HG03097 (cell line): Measurements from ENCODE around the gene PRKAA1.

ENCODE experiments used
- ATAC-seq: cut with Tn5 transposase; IDR thresholded peaks from one replicate; pipeline ENCODE4 v1.9.1; 2021; ENCODE audit not compliant: unreplicated experiment, low FRiP score

Gene PRKAA1

DNA sequence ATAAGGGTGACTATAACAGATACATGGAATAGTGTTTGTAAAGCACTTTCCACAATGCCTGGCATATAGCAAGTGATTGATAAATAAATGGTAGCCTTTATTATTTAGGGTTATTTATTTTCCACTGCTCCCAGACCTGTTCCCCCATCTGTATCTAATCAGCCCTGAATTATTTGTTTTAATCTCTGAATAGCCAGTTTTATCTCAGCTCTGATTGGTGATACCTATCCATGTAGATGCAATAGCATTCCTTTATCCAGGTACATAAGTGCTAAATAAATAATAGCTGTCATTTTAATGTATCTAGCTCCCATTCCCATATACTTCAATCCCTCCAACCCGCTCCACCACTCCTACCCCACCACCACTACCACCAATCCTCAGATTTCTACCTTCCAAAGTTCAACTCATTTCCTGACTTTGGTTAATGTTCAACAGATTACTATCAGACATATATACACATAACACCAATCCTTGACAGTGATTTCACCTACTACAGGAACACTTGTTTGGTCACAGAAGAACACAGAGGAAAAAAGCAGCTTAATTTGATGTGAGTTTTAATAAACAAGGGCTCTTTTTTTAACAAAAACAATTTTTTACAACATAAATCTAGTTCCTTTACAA lies 14.0 kb downstream of the PRKAA1 start:
- ATAC-seq: no peak

DNA sequence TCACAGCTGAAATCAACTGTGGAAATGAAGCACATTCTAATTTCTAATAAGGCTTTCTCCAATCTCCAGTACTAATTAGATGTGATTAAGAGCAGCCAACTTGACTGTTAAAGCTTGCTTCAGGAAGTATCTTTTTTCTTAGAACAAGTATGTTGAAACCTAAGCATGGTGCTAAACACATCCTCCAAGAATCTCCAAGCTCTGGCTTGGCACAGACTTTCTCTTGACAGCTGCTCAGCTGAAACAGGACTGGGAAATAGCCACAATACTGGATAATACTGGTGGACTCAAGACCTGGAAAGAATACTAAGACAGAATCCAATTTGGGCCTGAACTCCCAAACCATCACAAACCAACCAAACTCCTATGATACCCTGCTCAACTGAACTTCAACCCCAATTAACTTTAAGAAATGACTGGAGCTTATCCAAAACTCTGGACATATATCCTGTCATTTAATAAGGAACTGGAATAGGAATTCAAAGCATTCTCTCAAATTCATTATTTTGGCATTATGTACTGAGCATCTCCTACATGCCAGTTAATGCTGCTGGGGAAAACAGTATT lies 16.2 kb downstream of the PRKAA1 start:
- ATAC-seq: no peak

DNA sequence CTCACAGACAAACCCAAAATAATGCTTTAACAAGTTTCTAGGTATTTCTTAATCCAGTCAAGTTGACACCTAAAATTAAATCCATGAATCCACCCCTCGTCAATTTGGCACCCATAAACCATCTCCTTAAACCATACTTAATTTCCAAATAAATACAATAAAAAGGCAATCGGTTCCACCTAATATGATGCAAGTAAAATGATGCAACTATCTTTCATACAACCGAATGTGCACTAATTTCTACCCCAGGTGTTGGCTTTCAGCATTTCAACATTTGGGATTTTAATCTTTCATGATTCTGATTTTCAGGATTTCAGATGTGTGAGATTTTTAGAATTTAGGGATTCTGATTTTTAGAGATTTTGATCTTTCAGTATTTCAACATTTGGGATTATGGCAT lies 17.3 kb downstream of the PRKAA1 start:
- no peak for ATAC-seq

DNA sequence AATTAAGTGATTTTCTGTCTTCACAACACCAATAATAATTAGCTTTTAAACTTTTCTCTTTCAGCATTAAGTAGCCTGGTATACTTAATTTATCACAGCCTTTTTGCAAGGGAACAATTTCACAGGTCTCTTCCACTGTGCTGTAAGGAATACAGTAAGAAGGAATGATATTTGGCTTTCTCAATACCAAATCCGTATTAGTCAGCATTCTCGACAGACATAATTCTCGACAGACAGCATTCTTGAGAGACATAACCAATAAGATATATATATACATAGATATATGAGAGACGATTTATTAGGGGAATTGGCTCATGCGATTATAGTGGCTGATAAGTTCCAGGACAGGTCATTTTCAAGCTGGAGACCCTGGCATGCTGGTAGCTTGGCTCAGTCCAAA lies 18.0 kb downstream of the PRKAA1 start:
- no peak for ATAC-seq

DNA sequence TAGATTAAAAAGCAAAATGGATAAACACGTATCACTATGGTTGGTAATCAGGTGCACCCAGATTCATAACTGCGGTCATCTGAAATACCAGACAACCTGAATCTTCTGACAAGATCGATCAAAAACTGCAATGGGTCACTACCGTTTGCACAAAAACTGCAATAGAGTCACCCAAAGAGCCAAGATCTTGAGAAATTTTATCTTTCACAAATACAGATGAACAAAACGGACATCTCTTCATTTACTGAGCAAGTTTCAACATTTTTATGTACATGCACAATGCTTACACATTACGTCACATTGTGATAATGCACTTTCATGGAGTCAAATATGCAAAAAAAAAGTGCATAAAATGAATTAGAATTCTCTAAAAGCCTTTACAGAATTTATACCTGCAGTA lies 18.6 kb downstream of the PRKAA1 start:
- no peak for ATAC-seq

- no peak for ATAC-seq
Observed at GRCh38 chr5:40778133-40778532, 20.0 kb downstream of the PRKAA1 start.

DNA sequence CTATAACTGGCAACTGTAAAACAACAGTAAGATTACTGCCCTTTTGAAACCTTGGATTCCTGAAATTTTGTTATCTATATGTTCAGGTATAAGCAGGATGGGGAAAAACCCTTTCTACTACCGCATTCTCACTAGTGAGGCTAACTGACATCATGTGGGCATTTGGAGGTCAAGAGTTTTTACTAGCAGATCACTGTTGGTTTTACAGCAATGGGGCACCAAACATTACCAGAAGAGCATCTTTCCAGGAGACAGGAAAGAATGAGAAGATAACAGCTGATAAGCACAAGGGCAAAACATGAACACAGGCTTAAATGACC lies 21.6 kb downstream of the PRKAA1 start:
- ATAC-seq: no peak

GRCh38 chr5:40775846-40776657 lies 22.1 kb downstream of the PRKAA1 start:
- no peak for ATAC-seq

- ATAC-seq: no peak
Observed at GRCh38 chr5:40775085-40775845, 22.9 kb downstream of the PRKAA1 start.

DNA sequence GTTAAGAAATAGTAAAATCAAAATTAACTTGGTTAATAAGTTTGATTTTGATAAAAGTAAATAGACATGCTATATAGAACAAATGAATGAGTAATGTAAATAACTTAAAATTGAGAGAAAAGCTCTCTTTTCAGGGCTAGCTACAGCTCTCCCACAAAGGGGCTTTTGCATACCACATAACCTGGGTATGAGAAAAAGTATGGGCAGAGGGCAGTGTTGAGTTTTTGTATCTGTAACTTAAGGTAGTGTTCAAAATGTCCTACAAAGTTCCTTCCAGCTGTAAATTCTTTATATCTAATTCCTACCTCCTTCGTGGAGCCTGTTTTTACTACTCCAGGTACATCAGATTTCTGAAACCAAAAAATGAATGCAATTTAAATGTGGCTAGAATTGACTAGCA lies 23.6 kb downstream of the PRKAA1 start:
- no peak for ATAC-seq

GRCh38 chr5:40770764-40771163 lies 27.4 kb downstream of the PRKAA1 start:
- ATAC-seq: no peak

DNA sequence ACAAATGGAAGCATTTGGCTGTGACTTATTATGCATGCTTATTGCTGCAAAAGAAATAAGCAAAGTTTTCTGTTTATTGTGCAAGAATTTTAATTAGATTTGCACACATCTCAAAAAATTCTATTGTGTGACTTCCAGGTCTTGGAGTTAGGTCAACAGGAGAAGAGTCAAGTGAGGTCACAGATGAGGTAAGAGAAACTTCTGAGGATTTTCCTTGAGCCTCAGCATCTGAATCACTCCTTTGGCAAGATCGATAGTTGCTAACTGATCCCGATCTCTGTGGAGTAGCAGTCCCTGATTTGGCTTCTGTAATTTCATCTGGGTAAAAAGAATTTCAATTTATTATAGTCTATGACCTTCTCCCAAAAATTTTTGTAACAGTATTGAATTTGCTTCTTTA lies 35.5 kb downstream of the PRKAA1 start:
- no peak for ATAC-seq

- ATAC-seq: no peak
Observed at GRCh38 chr5:40757400-40757799, 40.8 kb downstream of the PRKAA1 start.

GRCh38 chr5:40755407-40756365 lies 42.5 kb downstream of the PRKAA1 start, which contains the start of gene TTC33:
TSS of gene TTC33 (minus strand) at chr5:40755961. CDS start at chr5:40747018, 8,943 bp downstream.
- peak; percentile 92 for ATAC-seq

DNA sequence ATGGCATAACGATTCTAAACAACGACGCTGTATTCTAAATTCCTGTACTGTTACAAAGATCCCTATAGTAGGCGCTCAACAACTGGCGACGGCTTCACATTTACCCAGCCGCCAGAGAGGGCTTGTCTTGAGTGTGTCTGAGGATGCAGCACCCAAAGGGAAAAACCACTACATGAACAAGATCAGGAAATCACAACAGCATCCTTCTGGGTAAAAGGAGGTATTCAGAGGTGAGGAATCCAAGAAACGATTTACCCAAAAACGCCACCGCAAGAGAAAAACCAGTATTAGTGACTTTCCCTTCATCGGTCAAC lies 43.1 kb downstream of the PRKAA1 start:
- peak; percentile 66 for ATAC-seq

DNA sequence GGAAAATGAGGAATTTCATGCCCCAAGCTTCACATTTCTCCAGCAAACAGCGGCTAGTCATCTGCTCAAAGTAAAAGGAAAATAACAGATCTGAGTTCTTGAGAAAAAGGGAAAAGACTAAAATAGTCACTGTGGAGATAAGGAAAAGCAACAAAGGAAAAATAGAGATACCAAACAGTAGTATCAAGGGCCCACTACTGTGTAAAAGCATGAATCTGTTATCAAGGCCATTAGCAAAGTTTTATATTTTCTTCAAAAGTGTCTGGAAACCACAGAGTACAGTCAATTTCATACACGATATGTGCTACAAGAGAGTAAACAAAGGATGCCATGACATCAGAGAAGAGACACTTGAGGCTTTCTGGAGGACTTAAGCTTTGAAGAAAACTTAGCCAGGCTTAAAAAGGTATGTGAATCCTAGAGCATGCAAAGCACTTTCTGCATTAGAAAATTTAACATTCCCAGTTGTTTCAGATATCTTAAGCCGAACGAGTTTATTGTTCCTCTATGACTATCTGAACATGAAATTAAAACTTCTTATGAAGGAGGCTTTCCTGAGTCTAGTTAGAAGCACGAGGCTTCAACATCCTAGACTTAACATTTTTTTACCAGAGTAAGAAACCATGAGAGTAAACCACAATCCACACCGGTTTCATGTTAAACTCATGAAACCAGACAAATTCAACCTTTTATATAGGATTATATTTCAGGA lies 43.6 kb downstream of the PRKAA1 start:
- ATAC-seq: peak; percentile 14

DNA sequence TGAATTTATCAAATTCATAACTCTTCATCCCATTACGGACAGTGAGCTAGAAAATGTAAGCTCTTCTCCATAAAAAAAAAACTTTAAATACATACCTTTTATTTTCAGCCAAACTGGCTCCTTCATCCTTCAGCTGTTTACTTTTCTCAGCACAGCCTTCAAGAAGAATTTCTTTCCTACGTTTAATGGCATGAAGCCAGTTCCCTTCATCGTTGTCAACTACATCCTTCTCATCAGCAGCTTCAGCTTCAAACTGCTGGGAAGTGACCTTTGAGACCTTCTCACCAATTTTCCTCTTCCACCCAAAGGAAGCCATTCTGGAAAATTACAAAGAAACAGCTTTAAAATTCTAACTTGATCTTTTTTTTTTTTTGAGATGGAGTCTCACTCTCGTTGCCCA lies 51.5 kb downstream of the PRKAA1 start:
- no peak for ATAC-seq

DNA sequence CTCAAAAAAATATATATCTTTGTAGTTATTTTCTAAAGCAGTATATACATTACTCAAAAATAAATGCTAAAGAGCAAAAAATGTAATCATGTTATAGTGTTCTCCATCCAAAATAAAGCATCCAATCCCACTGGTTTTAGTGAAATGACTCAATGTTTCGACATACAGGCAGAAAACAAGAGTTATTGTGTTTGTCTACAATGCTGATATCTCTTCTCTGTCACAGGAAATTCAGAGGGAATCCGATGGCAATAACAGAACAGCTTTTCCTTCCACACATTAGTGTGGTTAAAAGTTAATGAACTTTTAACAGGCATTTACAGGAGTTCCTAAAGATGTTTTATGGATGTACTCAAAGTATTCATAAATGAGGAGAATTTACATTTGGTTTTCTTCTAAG lies 54.4 kb downstream of the PRKAA1 start:
- ATAC-seq: no peak

GRCh38 chr5:40738502-40738901 lies 59.7 kb downstream of the PRKAA1 start:
- ATAC-seq: no peak
